Measurements from ENCODE around the gene GTSE1.
"Not testable (repeated sequence)": the region's sequence is repeated elsewhere in the genome, so short reads cannot be mapped to it uniquely, and the experiment has no call there.

The GTSE1 gene

GRCh38 chr22:46295277-46295971 is 1.2 kb upstream of the GTSE1 start:
- no peak for DNase-seq

- DNase-seq, result no peak
Measured at GRCh38 chr22:46297151-46297812, 612 bp downstream of the GTSE1 start.

GRCh38 chr22:46299101-46299500 is 2.4 kb downstream of the GTSE1 start:
- DNase-seq, result no peak

- no peak for DNase-seq
Measured at GRCh38 chr22:46300491-46300890, 3.8 kb downstream of the GTSE1 start.

- no peak for DNase-seq
Measured at GRCh38 chr22:46303347-46303965, 6.8 kb downstream of the GTSE1 start.

- no peak for DNase-seq
Measured at GRCh38 chr22:46308283-46308988, 11.8 kb downstream of the GTSE1 start.

GRCh38 chr22:46309526-46310085 is 12.9 kb downstream of the GTSE1 start:
- no peak for DNase-seq

GRCh38 chr22:46312056-46312455 is 15.4 kb downstream of the GTSE1 start:
- DNase-seq, result no peak

GRCh38 chr22:46312848-46313247 is 16.2 kb downstream of the GTSE1 start:
- not testable (repeated sequence) for DNase-seq

GRCh38 chr22:46315976-46316375 is 19.3 kb downstream of the GTSE1 start:
- no peak for DNase-seq

GRCh38 chr22:46317646-46318045 is 21.0 kb downstream of the GTSE1 start:
- DNase-seq, result no peak

GRCh38 chr22:46318576-46318975 is 21.9 kb downstream of the GTSE1 start:
- DNase-seq, result no peak

GRCh38 chr22:46319319-46319718 is 22.6 kb downstream of the GTSE1 start:
- no peak for DNase-seq

- DNase-seq, result no peak
Measured at GRCh38 chr22:46320166-46320710, 23.6 kb downstream of the GTSE1 start.

- no peak for DNase-seq
Measured at GRCh38 chr22:46320716-46321386, 24.2 kb downstream of the GTSE1 start.

- DNase-seq, result no peak
Measured at GRCh38 chr22:46322711-46323110, 26.0 kb downstream of the GTSE1 start.

GRCh38 chr22:46323162-46323561 is 26.5 kb downstream of the GTSE1 start:
- no peak for DNase-seq

GRCh38 chr22:46326066-46326680 is 29.5 kb downstream of the GTSE1 start:
- DNase-seq, result no peak

- no peak for DNase-seq
Measured at GRCh38 chr22:46327691-46328465, 31.2 kb downstream of the GTSE1 start.

GRCh38 chr22:46328797-46329196 is 32.1 kb downstream of the GTSE1 start:
- DNase-seq, result no peak

GRCh38 chr22:46329616-46330015 is 32.9 kb downstream of the GTSE1 start:
- no peak for DNase-seq
